Peyer's patch (tissue), 4 donors: Measurements from ENCODE around the gene THAP4.

Source experiments
- CTCF ChIP-seq, 6 experiments: fragments of 450-650 bp in 4 of 6; fragments of 200-600 bp in 2 of 6; sonication (generic) in 1 of 6; IDR thresholded peaks; one replicate each; pipeline ENCODE4 v1.5.1; 2017 to 2019; ENCODE audit warnings: antibody characterized with exemption in 6 of 6, mild to moderate bottlenecking in 3 of 6, moderate library complexity in 1 of 6
- POLR2A ChIP-seq, 2 donors: fragments of 450-650 bp; IDR thresholded peaks; one replicate each; pipeline ENCODE4 v1.5.1; 2017; ENCODE audit warnings: antibody characterized with exemption in 2 of 2, mild to moderate bottlenecking in 2 of 2, moderate library complexity in 2 of 2

- no peak for TF ChIP-seq CTCF (IDR thresholded peaks at IDR 0.05)
- TF ChIP-seq POLR2A (IDR thresholded peaks at IDR 0.05), result no peak
These were observed 29.9 kb upstream of the THAP4 start for GRCh38 chr2:241666627-241667400.
